Stomach smooth muscle (tissue), 2 donors: ENCODE data around the gene CLIC4.
"Not testable (repeated sequence)": the region's sequence is repeated elsewhere in the genome, so short reads cannot be mapped to it uniquely, and the experiment has no call there.

Experiments
- H3K27ac ChIP-seq: one replicate; pipeline ENCODE4 v1.7.0; 2013; ENCODE audit warnings: mild to moderate bottlenecking, low read length, inconsistent platforms
- H3K27me3 ChIP-seq, 2 donors: one replicate each; pipeline ENCODE4 v1.7.0; 2013; ENCODE audit warnings: low read length in 2 of 2; ENCODE audit not compliant: insufficient read depth in 2 of 2, control insufficient read depth in 1 of 2
- H3K36me3 ChIP-seq, 2 donors: one replicate each; pipeline ENCODE4 v1.7.0; 2013; ENCODE audit warnings: low read length in 2 of 2; ENCODE audit not compliant: control insufficient read depth in 2 of 2, insufficient read depth in 2 of 2
- H3K4me1 ChIP-seq: one replicate; pipeline ENCODE4 v1.7.0; 2013; ENCODE audit warnings: low read length; ENCODE audit not compliant: control insufficient read depth, insufficient read depth
- H3K4me3 ChIP-seq, 2 donors: one replicate each; pipeline ENCODE4 v1.7.0; 2013; ENCODE audit warnings: low read length in 2 of 2
- H3K9ac ChIP-seq, 2 donors: one replicate each; pipeline ENCODE4 v1.7.0; 2013; ENCODE audit warnings: low read length in 2 of 2, mild to moderate bottlenecking in 1 of 2
- H3K9me3 ChIP-seq, 2 donors: one replicate each; pipeline ENCODE4 v1.7.0; 2013; ENCODE audit warnings: low read length in 2 of 2; ENCODE audit not compliant: control insufficient read depth in 2 of 2
- donor health status: healthy.
- donor health status: Pancreatic carcinoma.

The CLIC4 gene

DNA sequence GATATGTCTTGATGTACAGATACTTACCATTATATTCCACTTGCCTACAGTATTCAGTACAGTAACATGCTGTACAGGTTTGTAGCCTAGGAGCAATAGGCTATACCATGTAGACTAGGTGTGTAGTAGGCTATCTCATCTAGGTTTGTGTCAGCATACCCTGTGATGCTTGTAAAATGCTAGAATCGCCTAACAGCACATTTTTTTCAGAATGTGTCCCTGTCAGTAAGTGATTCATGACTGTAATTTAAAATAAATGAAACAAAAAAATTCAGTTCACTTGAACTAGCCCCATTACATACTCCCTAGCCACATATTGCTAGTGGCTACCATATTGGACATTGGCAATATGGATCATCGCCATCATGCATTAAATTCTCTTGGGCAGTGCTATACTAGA lies 51.3 kb downstream of the CLIC4 start:
- Histone ChIP-seq H3K27ac (no peak overlapping the region), H3K4me1 (peaks cover 2% of the 10 kb centered on the region), H3K9me3 (no peaks in the 10 kb centered on the region), H3K36me3 (no peaks in the 10 kb centered on the region), H3K4me3 (no peak overlapping the region), H3K27me3 (no peaks in the 10 kb centered on the region), H3K9ac (no peak overlapping the region)

DNA sequence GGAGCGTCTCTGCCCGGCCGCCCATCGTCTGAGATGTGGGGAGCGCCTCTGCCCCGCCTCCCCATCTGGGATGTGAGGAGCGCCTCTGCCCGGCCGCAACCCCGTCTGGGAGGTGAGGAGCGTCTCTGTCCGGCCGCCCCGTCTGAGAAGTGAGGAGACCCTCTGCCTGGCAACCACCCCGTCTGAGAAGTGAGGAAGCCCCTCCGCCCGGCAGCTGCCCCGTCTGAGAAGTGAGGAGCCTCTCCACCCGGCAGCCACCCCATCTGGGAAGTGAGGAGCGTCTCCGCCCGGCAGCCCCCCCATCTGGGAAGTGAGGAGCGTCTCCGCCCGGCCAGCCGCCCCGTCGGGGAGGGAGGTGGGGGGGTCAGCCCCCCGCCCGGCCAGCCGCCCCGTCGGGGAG lies 54.0 kb downstream of the CLIC4 start:
- H3K36me3 ChIP-seq, H3K27me3 ChIP-seq, H3K27ac ChIP-seq, H3K4me1 ChIP-seq, H3K9ac ChIP-seq, H3K4me3 ChIP-seq, H3K9me3 ChIP-seq: not testable (repeated sequence)

DNA sequence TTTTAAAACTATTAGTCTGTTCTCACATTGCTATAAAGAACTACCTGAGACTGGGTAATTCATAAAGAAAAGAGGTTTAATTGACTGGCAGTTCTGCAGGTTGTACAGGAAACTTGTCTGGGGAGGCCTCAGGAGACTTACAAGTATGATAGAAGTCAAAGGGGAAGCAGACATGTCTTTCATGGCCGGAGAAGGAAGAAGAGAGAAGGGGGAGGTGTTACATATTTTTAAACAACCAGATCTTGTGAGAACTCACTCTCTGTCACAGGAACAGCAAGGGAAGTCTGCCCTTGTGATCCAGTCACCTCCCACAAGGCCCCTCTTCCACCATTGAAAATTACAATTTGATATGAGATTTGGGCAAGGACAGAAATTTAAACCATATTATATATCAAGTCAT lies 55.9 kb downstream of the CLIC4 start:
- no peaks in the 10 kb centered on the region for H3K36me3 ChIP-seq
- no peaks in the 10 kb centered on the region for H3K9me3 ChIP-seq
- no peaks in the 10 kb centered on the region for H3K27me3 ChIP-seq
- H3K27ac ChIP-seq: no peak overlapping the region
- H3K9ac ChIP-seq: no peak overlapping the region
- no peak overlapping the region for H3K4me3 ChIP-seq
- H3K4me1 ChIP-seq: peaks cover 7% of the 10 kb centered on the region

GRCh38 chr1:24803220-24803619 lies 58.0 kb downstream of the CLIC4 start:
- H3K27me3 ChIP-seq: no peaks in the 10 kb centered on the region
- H3K9ac ChIP-seq: no peak overlapping the region
- no peaks in the 10 kb centered on the region for H3K9me3 ChIP-seq
- no peaks in the 10 kb centered on the region for H3K36me3 ChIP-seq
- H3K4me1 ChIP-seq: peaks cover 7% of the 10 kb centered on the region
- no peak overlapping the region for H3K4me3 ChIP-seq
- H3K27ac ChIP-seq: no peak overlapping the region

DNA sequence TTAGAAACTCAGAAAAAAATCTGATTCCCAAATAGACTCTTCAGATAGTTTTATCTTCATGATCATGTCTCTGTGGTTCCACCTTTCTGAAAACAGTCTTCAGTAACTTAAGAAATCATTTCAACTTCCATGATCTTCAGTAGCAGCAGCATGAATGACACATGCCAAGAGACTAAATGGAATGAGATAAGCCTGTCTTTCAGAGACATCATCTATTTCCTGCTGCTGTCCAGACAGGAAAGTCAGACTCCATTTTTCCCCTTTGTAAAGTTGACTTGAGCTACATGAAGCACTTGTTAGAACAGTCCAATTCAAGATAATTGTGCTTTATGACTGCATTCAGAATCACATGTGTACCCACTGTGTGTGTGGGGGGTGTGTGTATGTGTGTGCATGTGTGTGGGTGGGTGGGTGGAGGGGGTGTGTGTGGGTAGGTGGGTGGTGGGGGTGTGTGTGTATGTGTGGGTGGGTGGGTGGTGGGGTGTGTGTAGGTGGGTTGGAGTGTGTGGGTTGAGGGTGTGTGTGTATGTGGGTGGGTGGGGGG lies 58.8 kb downstream of the CLIC4 start:
- H3K4me3 ChIP-seq: no peak overlapping the region
- H3K27me3 ChIP-seq: no peaks in the 10 kb centered on the region
- H3K9ac ChIP-seq: no peak overlapping the region
- H3K9me3 ChIP-seq: no peaks in the 10 kb centered on the region
- H3K4me1 ChIP-seq: peaks cover 7% of the 10 kb centered on the region
- H3K27ac ChIP-seq: no peak overlapping the region
- H3K36me3 ChIP-seq: no peaks in the 10 kb centered on the region

DNA sequence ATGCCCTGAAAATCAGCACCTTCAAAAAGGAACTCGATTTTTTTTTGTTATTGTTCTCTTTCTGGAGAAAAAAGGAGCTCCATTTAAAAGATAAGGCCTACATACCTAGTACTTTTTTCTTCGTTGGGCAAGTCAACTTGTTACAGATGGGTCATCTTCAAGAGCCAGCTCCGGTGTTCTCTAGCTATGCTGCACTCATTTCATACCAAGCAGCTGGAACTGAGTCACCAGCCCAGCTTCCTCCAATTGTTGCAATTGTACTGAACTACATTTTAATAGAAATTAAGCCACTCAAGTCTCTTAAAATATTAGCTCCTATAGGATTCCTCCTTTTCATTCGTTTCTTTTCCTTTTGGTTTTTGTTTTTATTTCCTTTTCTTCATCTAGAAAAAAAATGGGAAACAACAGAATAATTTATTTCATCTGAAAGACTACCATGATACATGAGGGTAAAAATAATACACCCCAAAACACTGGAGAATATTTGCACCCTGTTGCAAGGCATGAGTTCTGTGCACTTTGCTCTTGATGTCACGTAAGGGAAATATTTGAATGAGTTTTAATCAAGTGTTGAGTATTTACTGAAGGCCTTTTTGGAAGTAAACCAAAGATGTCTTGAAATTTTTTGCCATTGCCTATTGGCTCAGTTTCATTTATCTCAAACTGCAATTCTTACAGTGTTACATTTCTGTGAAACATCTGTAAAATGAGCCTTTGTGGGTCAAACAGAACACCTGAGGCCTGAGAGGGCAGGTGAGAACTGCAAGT lies 60.5 kb downstream of the CLIC4 start:
- Histone ChIP-seq H3K27me3 (no peaks in the 10 kb centered on the region), H3K4me1 (peaks cover 7% of the 10 kb centered on the region), H3K36me3 (no peaks in the 10 kb centered on the region), H3K9ac (no peak overlapping the region), H3K9me3 (no peaks in the 10 kb centered on the region), H3K27ac (no peak overlapping the region), H3K4me3 (no peak overlapping the region)

- no peaks in the 10 kb centered on the region for H3K36me3 ChIP-seq
- H3K4me1 ChIP-seq: peaks cover 7% of the 10 kb centered on the region
- H3K4me3 ChIP-seq: no peak overlapping the region
- no peaks in the 10 kb centered on the region for H3K27me3 ChIP-seq
- no peak overlapping the region for H3K27ac ChIP-seq
- no peak overlapping the region for H3K9ac ChIP-seq
- no peaks in the 10 kb centered on the region for H3K9me3 ChIP-seq
Observed at GRCh38 chr1:24806588-24806987, 61.3 kb downstream of the CLIC4 start.

GRCh38 chr1:24811494-24811893 lies 66.2 kb downstream of the CLIC4 start:
- H3K36me3 ChIP-seq, H3K9ac ChIP-seq, H3K4me1 ChIP-seq, H3K4me3 ChIP-seq, H3K27me3 ChIP-seq, H3K9me3 ChIP-seq, H3K27ac ChIP-seq: not testable (repeated sequence)

DNA sequence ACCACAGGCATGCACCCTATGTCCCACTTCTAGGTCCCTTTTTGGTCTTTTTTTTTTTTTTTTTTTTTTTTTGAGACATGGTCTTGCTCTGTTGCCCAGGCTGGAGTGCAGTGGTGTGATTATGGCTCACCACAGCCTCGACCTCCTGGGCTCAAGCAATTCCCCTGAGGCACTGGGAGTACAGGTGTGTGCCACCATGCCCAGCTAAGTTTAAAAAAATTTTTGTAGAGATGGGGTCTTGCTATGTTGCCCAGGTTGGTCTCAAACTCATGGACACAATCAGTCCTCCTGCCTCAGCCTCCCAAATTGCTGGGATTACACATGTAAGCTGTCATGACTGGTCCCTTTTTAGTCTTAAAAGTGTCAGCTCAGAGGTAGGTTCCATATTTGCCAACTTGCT lies 75.0 kb downstream of the CLIC4 start:
- H3K27me3 ChIP-seq, H3K27ac ChIP-seq, H3K36me3 ChIP-seq, H3K4me3 ChIP-seq, H3K9ac ChIP-seq, H3K4me1 ChIP-seq, H3K9me3 ChIP-seq: not testable (repeated sequence)

DNA sequence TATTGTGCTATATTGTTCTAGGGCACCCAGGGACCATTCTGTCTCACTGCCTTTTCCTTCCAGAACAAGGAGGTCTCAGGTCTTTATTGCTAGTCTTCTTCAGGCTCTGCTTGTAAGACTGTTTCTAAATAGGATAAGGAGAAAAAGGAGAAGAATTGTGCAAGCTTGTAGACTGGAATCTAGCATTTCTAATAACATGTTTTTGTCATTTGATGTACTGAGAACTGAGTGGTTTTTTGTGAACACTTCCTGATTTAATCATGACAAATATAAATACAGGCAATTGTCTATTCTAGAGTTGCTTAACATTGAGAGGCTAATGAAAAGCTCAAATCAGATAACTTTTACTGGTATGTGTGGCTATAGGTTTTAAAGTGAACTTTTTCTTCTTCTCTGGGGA lies 77.6 kb downstream of the CLIC4 start:
- H3K27ac ChIP-seq: no peak overlapping the region
- H3K27me3 ChIP-seq: no peaks in the 10 kb centered on the region
- no peaks in the 10 kb centered on the region for H3K4me1 ChIP-seq
- no peak overlapping the region for H3K9ac ChIP-seq
- no peak overlapping the region for H3K4me3 ChIP-seq
- no peaks in the 10 kb centered on the region for H3K9me3 ChIP-seq
- peaks cover 0 to 3% of the 10 kb centered on the region in 2 donors for H3K36me3 ChIP-seq

DNA sequence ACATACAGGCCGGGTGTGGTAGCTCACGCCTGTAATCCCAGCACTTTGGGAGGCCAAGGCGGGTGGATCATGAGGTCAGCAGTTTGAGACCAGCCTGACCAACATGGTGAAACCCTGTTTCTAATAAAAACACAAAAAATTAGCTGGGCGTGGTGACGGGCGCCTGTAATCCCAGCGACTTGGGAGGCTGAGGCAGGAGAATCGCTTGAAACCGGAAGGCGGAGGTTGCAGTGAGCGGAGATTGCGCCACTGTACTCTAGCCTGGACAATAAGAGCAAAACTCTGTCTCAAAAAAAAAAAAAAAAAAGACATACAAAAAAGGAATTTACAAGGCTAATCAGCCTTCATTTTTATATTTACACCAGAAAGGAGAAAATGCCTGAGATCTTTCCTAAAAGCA lies 78.2 kb downstream of the CLIC4 start:
- H3K36me3 ChIP-seq, H3K9ac ChIP-seq, H3K9me3 ChIP-seq, H3K27me3 ChIP-seq, H3K4me1 ChIP-seq, H3K4me3 ChIP-seq, H3K27ac ChIP-seq: not testable (repeated sequence)
